ENCODE data around the gene ZNF547.

DNA sequence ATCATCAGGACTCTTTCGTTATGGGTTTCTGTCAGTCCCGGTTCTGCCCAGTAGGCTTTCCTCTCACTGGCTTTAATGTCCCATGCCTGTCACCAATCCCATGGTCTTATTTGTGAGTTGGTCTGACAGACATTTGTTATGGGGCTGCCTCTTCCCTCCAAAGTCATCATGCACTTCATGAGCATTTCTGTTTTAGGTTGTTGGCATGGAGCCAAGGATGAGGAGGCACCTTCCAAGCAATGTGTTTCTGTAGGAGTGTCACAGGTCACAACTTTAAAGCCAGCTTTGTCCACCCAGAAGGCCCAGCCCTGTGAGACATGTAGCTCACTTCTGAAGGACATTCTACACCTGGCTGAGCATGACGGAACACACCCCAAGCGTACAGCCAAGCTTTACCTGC is 56.1 kb downstream of the ZNF547 start:
- TF ChIP-seq, protein P1, sequence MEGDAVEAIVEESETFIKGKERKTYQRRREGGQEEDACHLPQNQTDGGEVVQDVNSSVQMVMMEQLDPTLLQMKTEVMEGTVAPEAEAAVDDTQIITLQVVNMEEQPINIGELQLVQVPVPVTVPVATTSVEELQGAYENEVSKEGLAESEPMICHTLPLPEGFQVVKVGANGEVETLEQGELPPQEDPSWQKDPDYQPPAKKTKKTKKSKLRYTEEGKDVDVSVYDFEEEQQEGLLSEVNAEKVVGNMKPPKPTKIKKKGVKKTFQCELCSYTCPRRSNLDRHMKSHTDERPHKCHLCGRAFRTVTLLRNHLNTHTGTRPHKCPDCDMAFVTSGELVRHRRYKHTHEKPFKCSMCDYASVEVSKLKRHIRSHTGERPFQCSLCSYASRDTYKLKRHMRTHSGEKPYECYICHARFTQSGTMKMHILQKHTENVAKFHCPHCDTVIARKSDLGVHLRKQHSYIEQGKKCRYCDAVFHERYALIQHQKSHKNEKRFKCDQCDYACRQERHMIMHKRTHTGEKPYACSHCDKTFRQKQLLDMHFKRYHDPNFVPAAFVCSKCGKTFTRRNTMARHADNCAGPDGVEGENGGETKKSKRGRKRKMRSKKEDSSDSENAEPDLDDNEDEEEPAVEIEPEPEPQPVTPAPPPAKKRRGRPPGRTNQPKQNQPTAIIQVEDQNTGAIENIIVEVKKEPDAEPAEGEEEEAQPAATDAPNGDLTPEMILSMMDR (IDR thresholded peaks at IDR 0.05; ENCODE audit: insufficient read depth, low read length, poor library complexity, severe bottlenecking), result no peak
- TF ChIP-seq EZH2phosphoT487 (conservative IDR thresholded peaks at IDR 0.05; ENCODE audit: low read length), result no peak
